Neural progenitor cell (in vitro differentiated cells): ENCODE results near the gene ZKSCAN5.

Source experiments
- CTCF ChIP-seq: fragments of 200-600 bp; sonication (generic); IDR thresholded peaks from 2 replicates; pipeline ENCODE4 v1.5.1; 2017; ENCODE audit warnings: antibody characterized with exemption, mild to moderate bottlenecking
- EZH2 ChIP-seq: fragments of 200-600 bp; sonication (generic); IDR thresholded peaks from 2 replicates; pipeline ENCODE4 v1.6.1; 2017; ENCODE audit warnings: antibody characterized with exemption, mild to moderate bottlenecking, moderate library complexity
- EZH2phosphoT487 ChIP-seq: fragments of 200-600 bp; sonication (generic); IDR thresholded peaks from 2 replicates; pipeline ENCODE4 v1.6.1; 2017; ENCODE audit warnings: antibody characterized with exemption

DNA sequence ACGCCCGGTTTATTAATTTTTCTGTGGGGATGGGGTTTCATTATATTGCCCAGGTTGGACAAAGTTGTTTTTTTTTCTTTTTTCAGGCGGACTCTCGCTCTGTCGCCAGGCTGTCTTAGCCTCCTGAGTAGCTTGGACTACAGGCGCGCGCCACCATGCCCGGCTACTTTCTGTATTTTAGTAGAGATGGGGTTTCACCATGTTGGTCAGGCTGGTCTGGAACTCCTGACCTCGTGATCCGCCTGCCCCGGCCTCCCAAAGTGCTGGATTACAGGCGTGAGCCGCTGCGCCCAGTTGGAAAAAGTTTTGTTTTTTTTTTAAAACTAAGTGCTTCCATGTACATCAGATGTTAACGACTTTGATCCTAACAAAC lies 3.8 kb upstream of the ZKSCAN5 start:
- TF ChIP-seq CTCF (no peak), EZH2phosphoT487 (no peak), EZH2 (no peak)
